WTC11 (cell line): ENCODE data around the gene TINAGL1.

Source experiments
- ESRRA ChIP-seq: sonication (generic); formaldehyde crosslinking; IDR thresholded peaks from 2 replicates; pipeline ENCODE4 v1.8.1; 2022; ENCODE audit warnings: mild to moderate bottlenecking, missing genetic modification reagents, borderline replicate concordance
- MXD4 ChIP-seq: fragments of 250-450 bp; sonication (Bioruptor Pico); IDR thresholded peaks from 2 replicates; pipeline ENCODE4 v1.8.0; 2021; ENCODE audit warnings: mild to moderate bottlenecking, moderate library complexity, borderline replicate concordance
- MYBL2 ChIP-seq: sonication (generic); formaldehyde crosslinking; IDR thresholded peaks from 2 replicates; pipeline ENCODE4 v1.8.1; 2023; ENCODE audit warnings: mild to moderate bottlenecking, moderate library complexity, missing genetic modification reagents
- SMAD3 ChIP-seq: sonication (generic); formaldehyde crosslinking; IDR thresholded peaks from 2 replicates; pipeline ENCODE4 v1.8.0; 2022; ENCODE audit warnings: missing genetic modification reagents, mild to moderate bottlenecking, borderline replicate concordance
- SP1 ChIP-seq: sonication (generic); formaldehyde crosslinking; conservative IDR thresholded peaks from 2 replicates; pipeline ENCODE4 v1.8.1; 2022; ENCODE audit warnings: missing genetic modification reagents
- ZNF121 ChIP-seq: sonication (generic); formaldehyde crosslinking; IDR thresholded peaks from 2 replicates; pipeline ENCODE4 v1.8.0; 2023; ENCODE audit warnings: missing genetic modification reagents
- ZNF423 ChIP-seq: fragments of 250-450 bp; sonication (Bioruptor Pico); IDR thresholded peaks from 2 replicates; pipeline ENCODE4 v2.1.2; 2022; ENCODE audit warnings: mild to moderate bottlenecking, moderate library complexity
- ZNF532 ChIP-seq: fragments of 250-450 bp; sonication (Bioruptor Pico); IDR thresholded peaks from 2 replicates; pipeline ENCODE4 v1.9.0; 2021; ENCODE audit warnings: mild to moderate bottlenecking, borderline replicate concordance
- ZNF671 ChIP-seq: fragments of 250-450 bp; sonication (Bioruptor Pico); IDR thresholded peaks from 2 replicates; pipeline ENCODE4 v1.8.0; 2021; ENCODE audit warnings: mild to moderate bottlenecking
- TF ChIP-seq, protein P1 (sequence below): fragments of 200-600 bp; IDR thresholded peaks from 2 replicates; pipeline ENCODE4 v1.8.0; 2022; ENCODE audit warnings: antibody characterized with exemption
- TF ChIP-seq, protein P2 (sequence below): fragments of 250-450 bp; sonication (Bioruptor Pico); IDR thresholded peaks from 2 replicates; pipeline ENCODE4 v1.9.0; 2021; ENCODE audit warnings: mild to moderate bottlenecking
- TF ChIP-seq, protein P3 (sequence below): sonication (generic); formaldehyde crosslinking; IDR thresholded peaks from 2 replicates; pipeline ENCODE4 v1.8.1; 2023; ENCODE audit warnings: mild to moderate bottlenecking, missing genetic modification reagents

GRCh38 chr1:31545927-31546540 is 30.3 kb upstream of the TINAGL1 start:
- no peak for TF ChIP-seq MXD4 (CRISPR knock-in tag)
- TF ChIP-seq, protein P1, sequence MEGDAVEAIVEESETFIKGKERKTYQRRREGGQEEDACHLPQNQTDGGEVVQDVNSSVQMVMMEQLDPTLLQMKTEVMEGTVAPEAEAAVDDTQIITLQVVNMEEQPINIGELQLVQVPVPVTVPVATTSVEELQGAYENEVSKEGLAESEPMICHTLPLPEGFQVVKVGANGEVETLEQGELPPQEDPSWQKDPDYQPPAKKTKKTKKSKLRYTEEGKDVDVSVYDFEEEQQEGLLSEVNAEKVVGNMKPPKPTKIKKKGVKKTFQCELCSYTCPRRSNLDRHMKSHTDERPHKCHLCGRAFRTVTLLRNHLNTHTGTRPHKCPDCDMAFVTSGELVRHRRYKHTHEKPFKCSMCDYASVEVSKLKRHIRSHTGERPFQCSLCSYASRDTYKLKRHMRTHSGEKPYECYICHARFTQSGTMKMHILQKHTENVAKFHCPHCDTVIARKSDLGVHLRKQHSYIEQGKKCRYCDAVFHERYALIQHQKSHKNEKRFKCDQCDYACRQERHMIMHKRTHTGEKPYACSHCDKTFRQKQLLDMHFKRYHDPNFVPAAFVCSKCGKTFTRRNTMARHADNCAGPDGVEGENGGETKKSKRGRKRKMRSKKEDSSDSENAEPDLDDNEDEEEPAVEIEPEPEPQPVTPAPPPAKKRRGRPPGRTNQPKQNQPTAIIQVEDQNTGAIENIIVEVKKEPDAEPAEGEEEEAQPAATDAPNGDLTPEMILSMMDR, result no peak
- TF ChIP-seq SP1 (CRISPR knock-in tag), result no peak
- TF ChIP-seq, protein P2, sequence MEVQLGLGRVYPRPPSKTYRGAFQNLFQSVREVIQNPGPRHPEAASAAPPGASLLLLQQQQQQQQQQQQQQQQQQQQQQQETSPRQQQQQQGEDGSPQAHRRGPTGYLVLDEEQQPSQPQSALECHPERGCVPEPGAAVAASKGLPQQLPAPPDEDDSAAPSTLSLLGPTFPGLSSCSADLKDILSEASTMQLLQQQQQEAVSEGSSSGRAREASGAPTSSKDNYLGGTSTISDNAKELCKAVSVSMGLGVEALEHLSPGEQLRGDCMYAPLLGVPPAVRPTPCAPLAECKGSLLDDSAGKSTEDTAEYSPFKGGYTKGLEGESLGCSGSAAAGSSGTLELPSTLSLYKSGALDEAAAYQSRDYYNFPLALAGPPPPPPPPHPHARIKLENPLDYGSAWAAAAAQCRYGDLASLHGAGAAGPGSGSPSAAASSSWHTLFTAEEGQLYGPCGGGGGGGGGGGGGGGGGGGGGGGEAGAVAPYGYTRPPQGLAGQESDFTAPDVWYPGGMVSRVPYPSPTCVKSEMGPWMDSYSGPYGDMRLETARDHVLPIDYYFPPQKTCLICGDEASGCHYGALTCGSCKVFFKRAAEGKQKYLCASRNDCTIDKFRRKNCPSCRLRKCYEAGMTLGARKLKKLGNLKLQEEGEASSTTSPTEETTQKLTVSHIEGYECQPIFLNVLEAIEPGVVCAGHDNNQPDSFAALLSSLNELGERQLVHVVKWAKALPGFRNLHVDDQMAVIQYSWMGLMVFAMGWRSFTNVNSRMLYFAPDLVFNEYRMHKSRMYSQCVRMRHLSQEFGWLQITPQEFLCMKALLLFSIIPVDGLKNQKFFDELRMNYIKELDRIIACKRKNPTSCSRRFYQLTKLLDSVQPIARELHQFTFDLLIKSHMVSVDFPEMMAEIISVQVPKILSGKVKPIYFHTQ, result no peak
- no peak for TF ChIP-seq ZNF532
- TF ChIP-seq, protein P3, sequence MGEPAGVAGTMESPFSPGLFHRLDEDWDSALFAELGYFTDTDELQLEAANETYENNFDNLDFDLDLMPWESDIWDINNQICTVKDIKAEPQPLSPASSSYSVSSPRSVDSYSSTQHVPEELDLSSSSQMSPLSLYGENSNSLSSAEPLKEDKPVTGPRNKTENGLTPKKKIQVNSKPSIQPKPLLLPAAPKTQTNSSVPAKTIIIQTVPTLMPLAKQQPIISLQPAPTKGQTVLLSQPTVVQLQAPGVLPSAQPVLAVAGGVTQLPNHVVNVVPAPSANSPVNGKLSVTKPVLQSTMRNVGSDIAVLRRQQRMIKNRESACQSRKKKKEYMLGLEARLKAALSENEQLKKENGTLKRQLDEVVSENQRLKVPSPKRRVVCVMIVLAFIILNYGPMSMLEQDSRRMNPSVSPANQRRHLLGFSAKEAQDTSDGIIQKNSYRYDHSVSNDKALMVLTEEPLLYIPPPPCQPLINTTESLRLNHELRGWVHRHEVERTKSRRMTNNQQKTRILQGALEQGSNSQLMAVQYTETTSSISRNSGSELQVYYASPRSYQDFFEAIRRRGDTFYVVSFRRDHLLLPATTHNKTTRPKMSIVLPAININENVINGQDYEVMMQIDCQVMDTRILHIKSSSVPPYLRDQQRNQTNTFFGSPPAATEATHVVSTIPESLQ, result no peak
- no peak for TF ChIP-seq ZNF121 (CRISPR knock-in tag)
- TF ChIP-seq ZNF671 (CRISPR knock-in tag), result no peak
- TF ChIP-seq MYBL2, result no peak
- no peak for TF ChIP-seq ESRRA (CRISPR knock-in tag)
- TF ChIP-seq ZNF423 (CRISPR knock-in tag), result no peak
- TF ChIP-seq SMAD3 (CRISPR knock-in tag), result no peak
